GM18861 (cell line): ENCODE results near the gene CECR2.
"Not testable (repeated sequence)": the region's sequence is repeated elsewhere in the genome, so short reads cannot be mapped to it uniquely, and the experiment has no call there.

Experiments used
- ATAC-seq: cut with Tn5 transposase; IDR thresholded peaks from one replicate; pipeline ENCODE4 v1.9.1; 2021; ENCODE audit not compliant: unreplicated experiment

The CECR2 gene

DNA sequence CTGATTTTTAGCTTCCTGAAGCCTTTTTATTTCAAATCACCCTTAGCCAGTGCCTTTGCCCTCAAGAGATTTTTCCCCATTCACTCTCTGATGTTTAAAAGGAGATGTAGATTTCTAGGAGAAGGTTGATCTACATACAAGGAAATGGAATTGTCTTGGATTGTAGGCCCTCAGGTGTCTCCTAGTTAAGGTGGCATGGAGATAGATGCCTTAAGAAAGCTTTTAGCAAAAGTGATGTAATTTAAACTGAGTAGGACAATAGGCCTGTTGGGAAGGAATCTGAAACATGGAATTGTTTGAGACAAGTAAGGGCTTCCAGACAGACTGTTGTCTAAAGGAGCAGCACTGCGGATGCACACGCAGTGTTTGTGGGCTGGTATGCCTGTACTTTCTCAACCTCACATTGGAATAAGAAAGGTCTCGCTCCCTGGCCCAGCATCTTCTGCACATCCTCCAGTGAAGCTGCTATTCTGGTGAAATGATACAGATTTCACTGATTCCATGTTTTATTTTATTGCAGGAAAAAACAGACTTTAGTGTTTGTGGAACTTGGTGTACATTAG lies 124.2 kb downstream of the CECR2 start:
- no peak for ATAC-seq

DNA sequence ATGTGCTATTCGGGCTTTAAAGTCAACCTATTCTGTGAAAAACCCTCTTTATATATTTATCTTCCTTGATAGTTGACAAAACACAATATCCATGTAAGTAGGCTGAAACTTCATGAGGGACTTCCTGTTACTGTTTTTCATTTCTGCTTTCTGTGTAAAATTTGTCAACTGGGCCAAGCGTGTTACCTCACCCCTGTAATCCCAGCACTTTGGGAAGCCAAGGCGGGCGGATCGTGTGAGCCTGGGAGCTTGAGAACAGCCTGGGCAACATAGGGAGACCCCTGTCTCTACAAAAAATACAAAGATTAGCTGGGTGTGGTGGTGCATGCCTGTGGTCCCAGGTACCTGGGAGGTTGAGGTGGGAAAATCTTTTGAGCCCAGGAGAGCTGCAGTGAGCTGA lies 127.6 kb downstream of the CECR2 start:
- no peak for ATAC-seq

DNA sequence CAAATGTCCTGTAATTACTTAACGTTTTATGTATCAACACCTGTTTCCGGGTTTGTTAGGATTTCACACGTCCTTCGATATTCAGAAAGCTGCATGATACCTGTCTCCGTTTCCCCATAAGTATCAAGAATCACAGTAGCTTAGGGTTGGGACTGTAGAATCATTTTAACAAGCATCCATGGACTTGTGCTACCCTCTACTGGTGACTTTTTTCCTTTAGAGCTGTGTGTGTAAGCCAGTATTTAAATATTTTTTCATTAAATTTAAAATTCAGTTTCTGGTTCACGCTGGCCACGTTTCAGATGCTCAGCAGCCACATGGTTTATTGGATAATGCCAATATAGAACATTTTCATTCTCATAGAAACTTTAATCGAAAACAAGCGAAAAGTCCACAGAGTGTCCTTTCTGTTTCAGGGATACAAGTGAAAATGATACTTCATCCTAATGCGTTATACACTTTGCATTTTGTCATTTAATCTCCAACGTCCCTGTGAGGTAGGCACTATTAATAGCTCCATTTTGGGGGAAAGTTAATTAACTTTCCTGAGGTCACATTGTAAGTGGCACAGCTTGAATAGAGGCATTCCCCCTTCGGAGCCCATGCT lies 132.5 kb downstream of the CECR2 start:
- ATAC-seq, result no peak

DNA sequence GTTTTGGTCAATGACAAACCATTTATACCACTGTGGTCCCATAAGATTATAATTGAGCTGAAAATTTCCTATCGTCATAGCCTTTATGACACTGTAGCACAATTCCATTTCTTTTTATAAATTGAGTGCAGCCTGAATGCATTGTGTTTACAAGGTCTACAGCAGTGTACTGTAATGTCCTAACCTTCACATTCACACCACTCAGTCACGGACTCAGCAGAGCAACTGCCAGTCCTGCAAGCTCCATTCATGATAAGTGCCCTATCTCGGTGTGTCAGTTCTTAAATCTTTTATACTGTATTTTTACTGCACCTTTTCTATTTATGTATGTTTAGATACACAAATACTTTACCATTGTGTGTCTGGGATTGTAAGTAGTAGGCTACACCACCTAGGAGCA lies 138.8 kb downstream of the CECR2 start:
- no peak for ATAC-seq

GRCh38 chr22:17512960-17513359 lies 143.7 kb downstream of the CECR2 start:
- no peak for ATAC-seq

GRCh38 chr22:17513612-17514011 lies 144.4 kb downstream of the CECR2 start:
- ATAC-seq, result no peak

- ATAC-seq, result no peak
Observed at GRCh38 chr22:17514084-17514483, 144.8 kb downstream of the CECR2 start.

DNA sequence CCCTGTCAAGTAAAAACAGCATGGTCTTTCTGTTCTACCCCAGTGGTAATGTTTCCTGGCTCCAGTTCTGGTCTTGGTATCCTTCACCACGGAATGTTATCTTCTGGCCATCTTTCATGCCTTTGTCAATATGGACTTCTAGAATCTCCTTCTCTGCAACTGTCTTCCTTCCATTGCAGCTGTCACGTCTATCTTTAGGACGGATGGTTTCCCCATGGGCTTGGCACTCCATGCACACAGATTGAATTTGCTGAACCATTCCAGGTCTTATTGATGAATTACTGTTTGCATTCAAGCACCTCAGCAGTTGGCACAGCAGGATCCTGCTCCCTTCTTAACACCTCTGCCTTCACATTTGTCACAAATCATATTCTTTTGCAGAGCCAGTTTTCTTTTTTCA lies 149.1 kb downstream of the CECR2 start:
- ATAC-seq, result no peak

- not testable (repeated sequence) for ATAC-seq
Observed at GRCh38 chr22:17521971-17522370, 152.7 kb downstream of the CECR2 start.

GRCh38 chr22:17523925-17524324 lies 154.7 kb downstream of the CECR2 start:
- ATAC-seq, result no peak

- ATAC-seq, result no peak
Observed at GRCh38 chr22:17536269-17536668, 167.0 kb downstream of the CECR2 start.

DNA sequence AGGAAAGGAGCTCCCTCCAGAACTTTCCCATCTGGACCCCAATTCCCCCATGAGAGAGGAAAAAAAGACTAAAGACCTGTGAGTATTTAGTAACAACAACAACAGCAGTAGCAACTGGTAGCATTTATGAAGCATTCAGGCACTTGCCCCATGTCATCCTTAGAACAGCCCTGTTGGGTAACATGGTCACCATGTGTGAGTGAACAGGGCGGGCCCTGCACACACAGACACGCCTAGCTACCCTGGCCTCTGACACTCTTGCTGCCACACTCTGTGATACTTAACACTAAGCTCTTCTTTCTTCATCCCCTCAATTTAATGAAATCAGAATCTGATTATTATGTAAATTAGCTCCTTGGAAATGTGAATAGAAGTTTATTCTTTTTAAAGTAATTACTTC lies 167.9 kb downstream of the CECR2 start:
- ATAC-seq, result no peak

DNA sequence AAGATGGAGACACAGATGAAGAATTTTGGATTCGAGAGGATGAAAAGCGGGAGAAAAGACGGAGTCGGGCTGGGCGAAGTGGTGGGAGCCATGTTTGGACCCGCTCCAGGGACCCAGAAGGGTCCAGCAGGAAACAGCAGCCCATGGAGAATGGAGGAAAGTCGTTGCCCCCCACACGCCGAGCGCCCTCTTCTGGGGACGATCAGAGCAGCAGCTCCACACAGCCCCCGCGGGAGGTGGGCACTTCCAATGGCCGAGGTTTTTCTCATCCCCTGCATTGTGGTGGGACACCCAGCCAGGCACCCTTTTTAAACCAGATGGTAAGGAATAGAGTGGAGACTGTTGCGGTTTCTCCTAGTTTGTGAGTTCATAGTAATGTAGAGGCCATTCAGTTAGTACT lies 171.2 kb downstream of the CECR2 start:
- ATAC-seq, result no peak

DNA sequence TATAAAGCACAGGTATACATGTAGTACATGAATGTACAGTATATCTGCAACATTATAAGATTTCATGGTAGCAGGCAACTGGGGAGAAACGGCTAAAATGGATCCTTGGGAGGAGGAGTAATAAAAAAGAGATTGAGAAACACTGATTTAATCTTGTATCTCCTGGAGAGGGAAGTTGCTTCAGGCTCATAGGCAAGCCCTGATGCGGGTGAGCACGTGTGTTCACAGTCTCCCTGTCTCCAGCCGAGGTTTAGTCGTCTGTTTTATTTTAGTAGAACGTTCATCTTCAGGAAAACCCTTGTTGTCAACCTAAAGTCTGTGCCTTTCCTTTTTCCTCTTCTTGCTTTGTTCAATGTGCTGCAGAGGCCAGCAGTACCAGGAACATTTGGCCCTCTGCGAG lies 172.2 kb downstream of the CECR2 start:
- no peak for ATAC-seq

DNA sequence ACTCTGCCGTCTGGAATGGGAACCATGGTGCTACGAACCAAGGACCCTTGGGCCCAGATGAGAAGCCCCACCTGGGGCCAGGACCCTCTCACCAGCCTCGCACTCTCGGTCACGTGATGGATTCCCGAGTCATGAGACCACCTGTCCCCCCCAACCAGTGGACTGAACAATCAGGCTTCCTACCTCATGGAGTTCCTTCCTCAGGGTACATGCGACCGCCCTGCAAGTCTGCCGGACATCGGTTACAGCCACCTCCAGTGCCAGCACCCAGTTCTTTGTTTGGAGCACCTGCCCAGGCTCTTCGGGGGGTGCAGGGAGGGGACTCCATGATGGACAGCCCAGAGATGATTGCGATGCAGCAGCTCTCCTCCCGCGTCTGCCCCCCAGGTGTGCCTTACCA lies 173.2 kb downstream of the CECR2 start:
- ATAC-seq, result no peak

DNA sequence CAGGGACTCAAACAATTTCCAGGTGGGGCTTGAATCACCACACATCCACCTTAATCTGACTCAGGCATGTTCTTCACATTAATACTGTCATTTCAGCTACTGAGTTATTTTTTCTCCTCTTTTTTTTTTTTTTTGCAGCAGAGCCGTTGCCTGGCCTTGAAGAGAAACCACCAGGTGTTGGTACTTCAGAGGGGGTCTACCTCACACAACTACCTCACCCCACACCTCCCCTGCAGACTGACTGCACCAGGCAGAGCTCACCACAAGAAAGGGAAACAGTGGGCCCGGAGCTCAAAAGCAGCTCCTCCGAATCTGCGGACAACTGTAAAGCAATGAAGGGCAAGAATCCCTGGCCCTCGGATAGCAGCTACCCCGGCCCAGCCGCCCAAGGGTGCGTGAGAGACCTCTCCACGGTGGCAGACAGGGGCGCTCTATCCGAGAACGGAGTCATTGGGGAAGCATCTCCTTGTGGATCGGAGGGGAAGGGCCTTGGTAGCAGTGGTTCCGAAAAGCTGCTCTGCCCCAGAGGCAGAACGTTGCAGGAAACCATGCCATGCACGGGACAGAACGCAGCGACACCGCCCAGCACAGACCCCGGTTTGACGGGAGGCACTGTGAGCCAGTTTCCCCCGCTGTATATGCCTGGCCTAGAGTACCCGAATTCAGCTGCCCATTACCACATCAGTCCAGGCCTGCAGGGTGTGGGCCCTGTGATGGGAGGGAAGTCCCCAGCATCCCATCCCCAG lies 178.9 kb downstream of the CECR2 start:
- no peak for ATAC-seq

- no peak for ATAC-seq
Observed at GRCh38 chr22:17548756-17549035, 179.4 kb downstream of the CECR2 start.

DNA sequence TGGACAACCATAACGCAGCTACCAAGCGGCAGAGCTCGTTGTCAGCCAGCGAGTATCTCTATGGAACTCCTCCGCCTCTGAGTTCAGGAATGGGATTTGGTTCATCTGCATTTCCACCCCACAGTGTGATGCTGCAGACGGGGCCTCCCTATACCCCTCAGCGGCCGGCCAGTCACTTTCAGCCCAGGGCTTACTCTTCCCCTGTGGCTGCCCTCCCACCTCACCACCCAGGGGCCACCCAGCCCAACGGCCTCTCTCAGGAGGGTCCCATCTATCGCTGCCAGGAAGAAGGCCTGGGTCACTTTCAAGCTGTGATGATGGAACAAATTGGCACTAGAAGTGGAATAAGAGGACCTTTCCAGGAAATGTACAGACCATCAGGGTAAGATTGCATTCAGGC lies 179.9 kb downstream of the CECR2 start:
- no peak for ATAC-seq

- no peak for ATAC-seq
Observed at GRCh38 chr22:17549655-17550054, 180.4 kb downstream of the CECR2 start.

DNA sequence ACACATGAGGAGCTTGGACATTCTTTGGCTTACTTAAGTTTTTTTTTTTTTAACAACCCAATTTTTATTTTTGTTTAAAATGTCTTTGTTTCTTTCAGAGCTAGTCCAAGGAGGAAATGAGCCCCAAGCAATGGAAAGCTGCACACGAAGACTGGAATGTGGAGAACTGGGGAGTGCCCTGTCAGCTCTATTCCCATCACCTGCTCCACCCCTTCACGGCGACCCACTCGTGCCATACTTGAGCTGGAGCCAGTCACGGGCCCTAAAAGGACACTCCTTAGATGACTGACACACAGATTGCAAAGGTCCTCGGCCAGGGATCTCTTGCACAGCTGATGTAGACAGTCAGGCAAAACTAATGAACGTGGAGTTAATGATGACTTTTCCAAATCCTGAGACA lies 183.5 kb downstream of the CECR2 start:
- ATAC-seq, result no peak

DNA sequence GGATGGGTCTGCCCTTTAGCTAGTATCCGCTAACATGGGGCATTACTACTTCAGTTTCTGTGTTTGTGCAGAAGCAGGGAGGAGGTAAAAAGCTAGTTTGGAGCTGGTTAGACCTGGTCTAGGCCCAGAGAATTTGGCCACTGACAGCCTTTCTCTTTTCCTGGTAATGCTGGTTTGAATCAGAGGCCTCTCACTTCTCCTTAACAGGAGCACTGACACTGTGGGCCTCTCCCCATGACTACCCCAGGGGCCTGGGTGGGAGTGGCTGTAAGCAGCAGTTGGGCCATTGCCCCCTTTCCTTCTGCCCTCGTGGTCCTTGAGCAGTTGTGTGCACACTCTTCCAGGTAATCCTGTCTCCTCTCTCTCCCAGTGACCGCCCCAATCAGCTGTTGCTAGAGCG lies 185.6 kb downstream of the CECR2 start:
- no peak for ATAC-seq

GRCh38 chr22:17559188-17559587 lies 189.9 kb downstream of the CECR2 start:
- no peak for ATAC-seq
